ENCODE measurements around the gene BTNL3. TPM values are rescaled to one million over a fixed set of nuclear protein-coding genes. Genes with fewer than 3 reads are reported as not detected.

The BTNL3 gene
- total and polyA plus RNA-seq, 10 of the 15 experiments (the other 5 are each of a cell fraction or from before 2014, with no cell fraction given): 0.39 TPM; not detected in 9

DNA sequence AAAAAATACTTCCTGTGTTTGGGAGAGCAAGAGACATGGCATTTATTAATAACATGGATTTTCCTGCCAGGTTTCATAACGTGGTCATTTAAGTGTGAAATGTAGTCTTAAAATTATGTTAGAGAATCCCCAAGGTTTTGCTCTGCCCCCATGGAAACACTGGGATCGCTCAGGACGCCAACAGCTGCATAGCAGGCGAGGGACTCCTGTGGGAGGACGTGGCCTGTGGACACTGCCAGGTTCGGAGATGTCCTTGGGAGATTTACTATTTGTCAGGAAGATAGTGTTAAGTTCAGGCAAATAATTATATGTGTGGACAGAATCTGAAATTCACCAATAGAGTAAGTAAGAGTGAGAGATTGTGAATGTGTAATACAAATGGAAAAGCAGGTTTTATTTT is 52.4 kb downstream of the BTNL3 start:
- in situ Hi-C loops (cut with MboI): no loop called here
- DNase-seq (ENCODE audit: low read depth, low spot score) (no peak), FAIRE-seq (no peak), ATAC-seq (no peak)
- Histone ChIP-seq H2AFZ (ENCODE audit: control insufficient read depth, low read depth, low read length) (no peak overlapping the region), H3K36me3 (ENCODE audit: control insufficient read depth in 2 of 2, insufficient read depth in 2 of 2, low read length in 1 of 2) (no peaks in the 10 kb centered on the region), H3K4me2 (ENCODE audit: control insufficient read depth, insufficient read depth) (no peak overlapping the region), H4K20me1 (ENCODE audit: control insufficient read depth, insufficient read depth) (no peaks in the 10 kb centered on the region), H3K79me2 (ENCODE audit: control insufficient read depth, insufficient read depth, low read length) (no peaks in the 10 kb centered on the region), H3K27me3 (replicated peaks in 1 of 2; ENCODE audit: control insufficient read depth in 2 of 2, insufficient read depth in 2 of 2, low read length in 1 of 2) (no peaks in the 10 kb centered on the region; a peak in 1 of 4 replicates), H3K4me3 (no peak overlapping the region), H3K4me1 (ENCODE audit: control insufficient read depth, insufficient read depth, low read length) (no peaks in the 10 kb centered on the region), H3K27ac (ENCODE audit: control insufficient read depth, insufficient read depth) (no peak overlapping the region), H3K9me3 (replicated peaks; ENCODE audit: control insufficient read depth, insufficient read depth, low read length) (no peaks in the 10 kb centered on the region), H3K9ac (ENCODE audit: control insufficient read depth, insufficient read depth, low read length) (no peak overlapping the region)
- intact Hi-C loops (cut with micrococcal nuclease; ENCODE audit: unreplicated experiment): no loop called here
- ChIA-PET POLR2A (no interaction called here), CTCF (no interaction called here), SMC1A (ENCODE audit: uncharacterized antibody, unreplicated experiment) (no interaction called here), RAD21 (ENCODE audit: unreplicated experiment) (no interaction called here)
- 21% methylated on average over 6 of the region's 6 CpGs for WGBS (ENCODE audit: insufficient coverage, insufficient replicate concordance, low lambda C conversion rate, missing lambda C conversion rate)
- BruUV-seq (replicated peaks): no TSS peak
- TF ChIP-seq ZNF384 (IDR thresholded peaks at IDR 0.05; ENCODE audit: borderline replicate concordance, low read depth, low read length) (no peak), WRNIP1 (IDR thresholded peaks at IDR 0.05; ENCODE audit: borderline replicate concordance, low read depth, low read length) (no peak), ZNF24 (IDR thresholded peaks at IDR 0.05) (no peak), SMARCA5 (IDR thresholded peaks at IDR 0.05) (no peak), HSF1 (IDR thresholded peaks at IDR 0.05; ENCODE audit: low read depth, low read length) (no peak), MLLT1 (IDR thresholded peaks at IDR 0.05) (no peak), ZBTB4 (CRISPR knock-in tag; IDR thresholded peaks at IDR 0.05) (no peak), EP300 (IDR thresholded peaks at IDR 0.05; ENCODE audit: borderline replicate concordance in 1 of 2, control insufficient read depth in 1 of 2, low read depth in 2 of 2, low read length in 2 of 2) (no peak), ZNF207 (IDR thresholded peaks at IDR 0.05; ENCODE audit: borderline replicate concordance) (no peak), MYC (IDR thresholded peaks at IDR 0.05; ENCODE audit: insufficient read depth, insufficient read length, insufficient replicate concordance, low read length, severe bottlenecking) (no peak), HDGF (IDR thresholded peaks at IDR 0.05) (no peak), ATF3 (IDR thresholded peaks at IDR 0.05; ENCODE audit: borderline replicate concordance, extremely low read depth, low read depth, low read length) (no peak), NR2C2 (IDR thresholded peaks at IDR 0.05; ENCODE audit: borderline replicate concordance, control insufficient read depth, insufficient read length, low read depth) (no peak)
- TF ChIP-seq, protein P1, sequence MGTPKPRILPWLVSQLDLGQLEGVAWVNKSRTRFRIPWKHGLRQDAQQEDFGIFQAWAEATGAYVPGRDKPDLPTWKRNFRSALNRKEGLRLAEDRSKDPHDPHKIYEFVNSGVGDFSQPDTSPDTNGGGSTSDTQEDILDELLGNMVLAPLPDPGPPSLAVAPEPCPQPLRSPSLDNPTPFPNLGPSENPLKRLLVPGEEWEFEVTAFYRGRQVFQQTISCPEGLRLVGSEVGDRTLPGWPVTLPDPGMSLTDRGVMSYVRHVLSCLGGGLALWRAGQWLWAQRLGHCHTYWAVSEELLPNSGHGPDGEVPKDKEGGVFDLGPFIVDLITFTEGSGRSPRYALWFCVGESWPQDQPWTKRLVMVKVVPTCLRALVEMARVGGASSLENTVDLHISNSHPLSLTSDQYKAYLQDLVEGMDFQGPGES (IDR thresholded peaks at IDR 0.05): no peak
- TF ChIP-seq, protein P2, sequence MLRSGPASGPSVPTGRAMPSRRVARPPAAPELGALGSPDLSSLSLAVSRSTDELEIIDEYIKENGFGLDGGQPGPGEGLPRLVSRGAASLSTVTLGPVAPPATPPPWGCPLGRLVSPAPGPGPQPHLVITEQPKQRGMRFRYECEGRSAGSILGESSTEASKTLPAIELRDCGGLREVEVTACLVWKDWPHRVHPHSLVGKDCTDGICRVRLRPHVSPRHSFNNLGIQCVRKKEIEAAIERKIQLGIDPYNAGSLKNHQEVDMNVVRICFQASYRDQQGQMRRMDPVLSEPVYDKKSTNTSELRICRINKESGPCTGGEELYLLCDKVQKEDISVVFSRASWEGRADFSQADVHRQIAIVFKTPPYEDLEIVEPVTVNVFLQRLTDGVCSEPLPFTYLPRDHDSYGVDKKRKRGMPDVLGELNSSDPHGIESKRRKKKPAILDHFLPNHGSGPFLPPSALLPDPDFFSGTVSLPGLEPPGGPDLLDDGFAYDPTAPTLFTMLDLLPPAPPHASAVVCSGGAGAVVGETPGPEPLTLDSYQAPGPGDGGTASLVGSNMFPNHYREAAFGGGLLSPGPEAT (IDR thresholded peaks at IDR 0.05; ENCODE audit: low read depth): no peak
